DOHH2 (cell line): Measurements from ENCODE around the gene ATXN7L1.

Source experiments
- CTCF ChIP-seq: fragments of 200-600 bp; sonication (generic); IDR thresholded peaks from one replicate; pipeline ENCODE4 v1.5.1; 2014; ENCODE audit warnings: antibody characterized with exemption, mild to moderate bottlenecking, low read depth, low read length; ENCODE audit not compliant: poor library complexity, severe bottlenecking
- EZH2phosphoT487 ChIP-seq: fragments of 200-600 bp; sonication (generic); IDR thresholded peaks from 2 replicates; pipeline ENCODE4 v1.6.1; 2017; ENCODE audit warnings: borderline replicate concordance, mild to moderate bottlenecking, antibody characterized with exemption, low read length, moderate library complexity, mixed read lengths

- no peak for TF ChIP-seq CTCF
- no peak for TF ChIP-seq EZH2phosphoT487
These were observed 236.5 kb downstream of the ATXN7L1 start for GRCh38 chr7:105639667-105640493.
